GM12875 (cell line): Measurements from ENCODE around the gene VTCN1.

ENCODE experiments used
- H3K4me3 ChIP-seq: one replicate; pipeline ENCODE4 v1.5.1; 2011; ENCODE audit warnings: low read depth, low read length, control low read depth
- TF ChIP-seq, protein P1 (sequence below): IDR thresholded peaks from 2 replicates; pipeline ENCODE4 v1.5.1; 2011; ENCODE audit warnings: low read depth, mild to moderate bottlenecking, control low read depth, inconsistent platforms, low read length, moderate library complexity, borderline replicate concordance; ENCODE audit not compliant: insufficient read depth

The VTCN1 gene

DNA sequence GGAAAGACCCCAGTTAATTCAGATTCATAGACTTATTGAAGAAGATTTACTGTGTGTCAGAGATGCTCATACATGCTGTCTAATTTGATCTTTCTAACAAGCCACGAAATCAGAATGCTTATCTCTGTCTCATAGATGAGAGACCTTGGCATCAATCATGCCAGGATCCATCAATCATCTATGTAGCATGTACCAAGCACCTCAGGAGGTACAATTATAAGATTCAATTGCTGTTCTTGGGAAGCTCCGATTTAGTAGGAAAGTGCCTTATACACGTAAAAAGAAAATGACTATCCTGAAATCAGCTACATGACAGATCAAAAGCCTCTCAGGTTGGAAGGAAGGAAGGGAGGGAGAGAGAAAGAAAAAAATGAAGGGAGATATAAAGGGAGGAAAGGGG is 18.5 kb upstream of the VTCN1 start:
- H3K4me3 ChIP-seq: no peak overlapping the region
- TF ChIP-seq, protein P1, sequence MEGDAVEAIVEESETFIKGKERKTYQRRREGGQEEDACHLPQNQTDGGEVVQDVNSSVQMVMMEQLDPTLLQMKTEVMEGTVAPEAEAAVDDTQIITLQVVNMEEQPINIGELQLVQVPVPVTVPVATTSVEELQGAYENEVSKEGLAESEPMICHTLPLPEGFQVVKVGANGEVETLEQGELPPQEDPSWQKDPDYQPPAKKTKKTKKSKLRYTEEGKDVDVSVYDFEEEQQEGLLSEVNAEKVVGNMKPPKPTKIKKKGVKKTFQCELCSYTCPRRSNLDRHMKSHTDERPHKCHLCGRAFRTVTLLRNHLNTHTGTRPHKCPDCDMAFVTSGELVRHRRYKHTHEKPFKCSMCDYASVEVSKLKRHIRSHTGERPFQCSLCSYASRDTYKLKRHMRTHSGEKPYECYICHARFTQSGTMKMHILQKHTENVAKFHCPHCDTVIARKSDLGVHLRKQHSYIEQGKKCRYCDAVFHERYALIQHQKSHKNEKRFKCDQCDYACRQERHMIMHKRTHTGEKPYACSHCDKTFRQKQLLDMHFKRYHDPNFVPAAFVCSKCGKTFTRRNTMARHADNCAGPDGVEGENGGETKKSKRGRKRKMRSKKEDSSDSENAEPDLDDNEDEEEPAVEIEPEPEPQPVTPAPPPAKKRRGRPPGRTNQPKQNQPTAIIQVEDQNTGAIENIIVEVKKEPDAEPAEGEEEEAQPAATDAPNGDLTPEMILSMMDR: no peak

GRCh38 chr1:117225931-117226330 is 15.2 kb upstream of the VTCN1 start:
- TF ChIP-seq, protein P1: no peak
- H3K4me3 ChIP-seq: no peak overlapping the region

- no peak overlapping the region for H3K4me3 ChIP-seq
- TF ChIP-seq, protein P1: no peak
Measured at GRCh38 chr1:117216718-117217117, 6.0 kb upstream of the VTCN1 start.

DNA sequence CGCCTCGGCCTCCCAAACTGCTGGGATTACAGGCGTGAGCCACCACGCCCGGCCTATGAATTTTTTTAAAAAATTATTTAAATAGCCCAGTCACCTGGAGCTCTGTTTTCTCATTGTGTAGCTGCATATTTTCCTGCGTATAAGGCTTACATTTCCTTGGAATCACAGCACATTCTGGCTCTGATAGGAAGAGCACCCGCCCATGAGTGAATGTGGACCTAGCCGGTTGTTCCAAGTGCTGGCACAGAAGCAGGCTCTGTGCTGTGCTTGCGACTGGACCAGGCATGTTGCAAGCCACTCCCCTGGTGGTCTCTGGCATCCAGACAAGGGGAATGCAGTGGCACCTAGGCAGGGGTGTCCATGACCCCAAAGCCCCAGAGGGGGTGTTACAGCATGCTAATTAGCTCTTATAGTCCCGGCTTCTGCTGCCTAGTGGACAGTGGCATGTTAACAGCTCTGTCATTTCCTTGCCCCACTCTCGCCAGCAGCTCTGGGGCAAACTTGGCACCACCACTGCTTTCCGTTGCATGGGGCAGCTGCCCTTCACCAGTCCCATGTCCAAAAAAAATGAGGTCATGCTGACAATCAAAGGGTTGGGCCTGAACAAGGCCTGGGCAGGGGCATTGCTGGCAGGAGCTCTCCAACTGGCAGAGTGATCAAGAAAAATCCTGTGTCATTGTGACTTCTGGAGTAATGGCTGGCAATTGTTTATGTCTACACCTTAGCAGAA is 5.2 kb upstream of the VTCN1 start:
- TF ChIP-seq, protein P1: no peak
- no peak overlapping the region for H3K4me3 ChIP-seq

DNA sequence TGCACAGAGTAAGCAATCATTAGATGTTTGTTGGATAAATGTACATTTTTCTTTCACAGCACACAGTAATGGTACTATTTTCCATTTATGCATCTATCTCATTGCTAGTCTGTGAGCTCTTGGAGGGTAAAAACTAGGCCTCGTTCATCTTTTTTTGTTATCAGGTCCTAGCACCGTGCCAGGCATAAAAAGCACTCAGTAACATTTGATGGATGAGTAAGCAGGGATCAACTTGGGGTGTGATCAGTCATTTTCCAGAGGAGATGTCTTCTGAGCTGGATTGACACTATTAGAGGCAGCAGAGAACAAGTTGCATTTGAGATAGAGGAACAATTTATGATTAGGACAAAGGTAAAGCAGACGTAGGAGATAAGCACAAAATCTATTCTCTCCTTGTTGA is 4.3 kb upstream of the VTCN1 start:
- H3K4me3 ChIP-seq: no peak overlapping the region
- TF ChIP-seq, protein P1: no peak

DNA sequence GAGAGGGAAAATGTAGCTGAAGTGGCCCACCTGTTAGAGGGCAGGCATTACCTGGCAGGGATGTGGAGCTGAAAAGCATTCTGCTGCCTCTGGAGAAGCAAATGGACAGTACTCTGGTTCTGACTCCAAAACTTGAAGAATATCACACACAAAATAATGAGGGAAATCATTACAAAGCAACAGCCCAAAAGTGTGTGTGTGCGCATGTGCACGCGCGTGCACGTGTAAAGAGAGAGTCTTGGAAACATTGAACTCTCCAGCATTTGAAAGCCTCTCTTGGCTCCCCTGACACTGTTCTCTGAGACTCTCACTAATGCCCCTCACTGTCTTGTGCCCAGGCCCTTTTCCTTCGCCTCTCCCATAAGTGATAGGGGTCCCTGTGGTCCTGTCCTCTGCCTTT is 2.3 kb upstream of the VTCN1 start:
- TF ChIP-seq, protein P1: no peak
- no peak overlapping the region for H3K4me3 ChIP-seq

DNA sequence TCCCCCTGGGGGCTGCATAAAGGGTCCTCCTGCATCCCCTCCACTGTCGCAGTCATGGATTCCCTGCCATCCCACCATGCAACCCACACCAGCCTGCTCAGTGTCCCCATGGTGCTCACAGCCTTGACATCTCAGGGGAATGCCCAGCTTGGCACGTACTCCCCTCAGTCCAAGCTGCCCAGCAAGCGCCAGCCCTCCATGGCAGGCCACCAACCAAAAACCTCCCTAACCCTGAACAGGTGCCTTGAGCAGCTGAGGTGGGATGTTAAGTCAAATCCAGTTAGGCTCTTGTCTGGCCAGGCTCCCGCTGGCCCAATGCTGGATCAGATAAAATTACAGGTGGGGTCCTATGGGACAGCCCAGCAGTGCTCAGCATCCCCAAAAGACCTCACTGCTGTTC is 341 bp downstream of the VTCN1 start:
- TF ChIP-seq, protein P1: no peak

More for the DNA sequence above, 341 bp downstream of the VTCN1 start:
- H3K4me3 ChIP-seq: no peak overlapping the region
